ENCODE data around the gene SPINT1. TPM values are rescaled to one million over a fixed set of nuclear protein-coding genes. Genes with fewer than 3 reads are reported as not detected.

The SPINT1 gene
- total and polyA plus RNA-seq, 2 of the 13 experiments (the other 11 are each of a cell fraction or from before 2014, with no cell fraction given): 0.49 to 2.5 TPM

DNA sequence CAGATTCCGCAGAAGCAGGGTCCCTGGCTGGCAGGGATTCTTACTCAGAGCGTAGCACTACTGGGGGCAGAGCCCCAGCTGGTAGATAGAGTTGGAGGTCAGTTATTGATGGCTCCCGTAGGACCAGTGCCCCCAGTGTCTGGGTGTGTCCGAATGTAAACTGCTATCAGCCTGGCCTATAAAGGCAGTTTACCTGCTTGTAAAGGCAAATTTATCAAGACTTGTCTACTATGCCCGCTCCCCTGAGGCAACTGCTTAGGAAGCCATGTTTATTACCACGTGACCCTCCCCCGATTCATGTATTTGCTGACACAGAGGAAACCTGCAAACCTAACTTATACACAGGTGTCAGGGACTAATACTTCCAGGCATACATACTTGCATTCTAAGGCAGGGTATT, 14.7 kb upstream of the SPINT1 start:
- Histone ChIP-seq H2AFZ (ENCODE audit: low read length) (peak overlapping the region; percentile 86), H3K27ac (ENCODE audit: extremely low read length, insufficient read depth, low read length) (no peak overlapping the region), H3K9me3 (ENCODE audit: low read length) (no peaks in the 10 kb centered on the region), H3K4me2 (ENCODE audit: low read depth, low read length) (peak overlapping the region; percentile 73), H3K27me3 (ENCODE audit: control insufficient read depth in 1 of 2, insufficient read depth in 2 of 2, low read length in 2 of 2) (no peaks in the 10 kb centered on the region), H3K4me1 (ENCODE audit: insufficient read depth, low read length) (peaks cover 60% of the 10 kb centered on the region), H3K79me2 (ENCODE audit: insufficient read depth, low read length) (no peaks in the 10 kb centered on the region), H4K20me1 (ENCODE audit: insufficient read depth, low read length) (no peaks in the 10 kb centered on the region), H3K9ac (ENCODE audit: insufficient read depth, low read depth, low read length) (peak overlapping the region; percentile 43), H3K36me3 (replicated peaks in 1 of 2; ENCODE audit: control insufficient read depth in 1 of 2, insufficient read depth in 2 of 2, low read length in 2 of 2) (no peaks in the 10 kb centered on the region), H3K4me3 (replicated peaks in 1 of 3; ENCODE audit: insufficient read depth in 1 of 3, low read depth in 2 of 3, low read length in 3 of 3) (peak overlapping the region; percentile 44 to 55 (median 51); a peak in 5 of 6 replicates)
- no peak for FAIRE-seq
- no TSS peak for BruUV-seq (replicated peaks)
- intact Hi-C loops (cut with micrococcal nuclease; ENCODE audit: unreplicated experiment) (no loop called here), in situ Hi-C loops (cut with HindIII; ENCODE audit: extremely low pct_ligation_motif_present, low pct_unique_long_range_greater_than_20kb) (no loop called here)
- CTCF ChIA-PET (ENCODE audit: low intra/inter-chr PET ratio, low total read pairs): no interaction called here
- WGBS (ENCODE audit: low lambda C conversion rate): 37% methylated on average over 6 of the region's 7 CpGs
- peak; percentile 44; the same call in 1 of the 3 replicates for ATAC-seq
- no peak for DNase-seq (ENCODE audit: low spot score)
- POLR2A ChIA-PET: no interaction called here
- peak; percentile 19 for TF ChIP-seq YY1 (IDR thresholded peaks at IDR 0.05; ENCODE audit: insufficient read depth, insufficient replicate concordance, low read depth, low read length)
- 0 out of 2 replicates have a peak, but pooled peaks have one; percentile 25 for TF ChIP-seq PHF8 (CRISPR knock-in tag; IDR thresholded peaks at IDR 0.05)
- no peak for TF ChIP-seq MYC (CRISPR knock-in tag; IDR thresholded peaks at IDR 0.05; ENCODE audit: borderline replicate concordance)
- no peak for TF ChIP-seq ZNF713 (CRISPR knock-in tag; IDR thresholded peaks at IDR 0.05)
- TF ChIP-seq RAD51 (IDR thresholded peaks at IDR 0.05; ENCODE audit: borderline replicate concordance): peak; percentile 45; the same call in 1 of the 2 replicates
- no peak for TF ChIP-seq HMGXB3 (CRISPR knock-in tag; IDR thresholded peaks at IDR 0.05; ENCODE audit: borderline replicate concordance)
- TF ChIP-seq HOXA5 (CRISPR knock-in tag; IDR thresholded peaks at IDR 0.05): no peak
- TF ChIP-seq POLR2G (IDR thresholded peaks at IDR 0.05; ENCODE audit: low read depth, low read length): 0 out of 2 replicates have a peak, but pooled peaks have one; percentile 39
- no peak for TF ChIP-seq ZNF18 (CRISPR knock-in tag; IDR thresholded peaks at IDR 0.05; ENCODE audit: insufficient replicate concordance)
- no peak for TF ChIP-seq SRSF9 (IDR thresholded peaks at IDR 0.05; ENCODE audit: borderline replicate concordance, insufficient read depth, low read depth, low read length, poor library complexity, severe bottlenecking)
- TF ChIP-seq, protein P1, sequence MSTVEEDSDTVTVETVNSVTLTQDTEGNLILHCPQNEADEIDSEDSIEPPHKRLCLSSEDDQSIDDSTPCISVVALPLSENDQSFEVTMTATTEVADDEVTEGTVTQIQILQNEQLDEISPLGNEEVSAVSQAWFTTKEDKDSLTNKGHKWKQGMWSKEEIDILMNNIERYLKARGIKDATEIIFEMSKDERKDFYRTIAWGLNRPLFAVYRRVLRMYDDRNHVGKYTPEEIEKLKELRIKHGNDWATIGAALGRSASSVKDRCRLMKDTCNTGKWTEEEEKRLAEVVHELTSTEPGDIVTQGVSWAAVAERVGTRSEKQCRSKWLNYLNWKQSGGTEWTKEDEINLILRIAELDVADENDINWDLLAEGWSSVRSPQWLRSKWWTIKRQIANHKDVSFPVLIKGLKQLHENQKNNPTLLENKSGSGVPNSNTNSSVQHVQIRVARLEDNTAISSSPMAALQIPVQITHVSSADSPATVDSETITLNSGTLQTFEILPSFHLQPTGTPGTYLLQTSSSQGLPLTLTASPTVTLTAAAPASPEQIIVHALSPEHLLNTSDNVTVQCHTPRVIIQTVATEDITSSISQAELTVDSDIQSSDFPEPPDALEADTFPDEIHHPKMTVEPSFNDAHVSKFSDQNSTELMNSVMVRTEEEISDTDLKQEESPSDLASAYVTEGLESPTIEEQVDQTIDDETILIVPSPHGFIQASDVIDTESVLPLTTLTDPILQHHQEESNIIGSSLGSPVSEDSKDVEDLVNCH (CRISPR knock-in tag; IDR thresholded peaks at IDR 0.05): no peak
- TF ChIP-seq NCOA5 (CRISPR knock-in tag; IDR thresholded peaks at IDR 0.05): no peak
- peak; percentile 90 to 94 for TF ChIP-seq MAFK (conservative IDR thresholded peaks at IDR 0.05 in 1 of 2, IDR thresholded peaks at IDR 0.05 in 1 of 2; ENCODE audit: low read length in 2 of 2)
- TF ChIP-seq POLR2AphosphoS2 (IDR thresholded peaks at IDR 0.05; ENCODE audit: low read depth, low read length): no peak
- TF ChIP-seq MAFF (IDR thresholded peaks at IDR 0.05; ENCODE audit: low read depth, low read length): peak; percentile 87
- no peak for TF ChIP-seq ARID2 (CRISPR knock-in tag; IDR thresholded peaks at IDR 0.05; ENCODE audit: borderline replicate concordance)
